IgD-negative memory B cell (primary cell): Measurements from ENCODE around the gene CLEC16A. TPM values are rescaled to one million over a fixed set of nuclear protein-coding genes. Genes with fewer than 3 reads are reported as not detected.

Experiments used
- H3K27ac Mint-ChIP-seq, 3 donors: one replicate each; pipeline ENCODE4 v1.8.0; 2020 to 2022; ENCODE audit warnings: mild to moderate bottlenecking in 3 of 3, mixed read lengths in 3 of 3, moderate library complexity in 1 of 3
- H3K27me3 Mint-ChIP-seq: one replicate; pipeline ENCODE4 v1.8.0; 2021; ENCODE audit warnings: mixed read lengths
- H3K36me3 Mint-ChIP-seq: one replicate; pipeline ENCODE4 v1.8.0; 2020; ENCODE audit warnings: mild to moderate bottlenecking, mixed read lengths
- H3K4me1 Mint-ChIP-seq, 3 donors: one replicate each; pipeline ENCODE4 v1.8.0; 2020 to 2022; ENCODE audit warnings: mixed read lengths in 3 of 3, mild to moderate bottlenecking in 1 of 3
- H3K4me3 Mint-ChIP-seq, 4 donors: one replicate each; pipeline ENCODE4 v1.8.0; 2020 to 2022; ENCODE audit warnings: mild to moderate bottlenecking in 4 of 4, mixed read lengths in 4 of 4, moderate library complexity in 3 of 4
- H3K9me3 Mint-ChIP-seq, 3 donors: one replicate each; pipeline ENCODE4 v1.8.0; 2020 to 2021; ENCODE audit warnings: mixed read lengths in 3 of 3, mild to moderate bottlenecking in 1 of 3
- polyA plus RNA-seq: library from polyadenylated mRNA; unstranded; fragments of 300-500 nt; fragmentation: Illumina TruSeq; gene quantifications from one replicate; pipeline ENCODE4 v1.2.3, GENCODE V29; 2021

CLEC16A gene
- polyA plus RNA-seq, 1 donor from 2014 or later: 21.1 TPM

GRCh38 chr16:11087691-11088073, 143.3 kb downstream of the CLEC16A start:
- Mint-ChIP-seq H3K4me1 (peaks cover 5 to 6% (median 5%) of the 10 kb centered on the region in 3 donors), H3K36me3 (peaks cover 1% of the 10 kb centered on the region), H3K27me3 (no peaks in the 10 kb centered on the region), H3K9me3 (no peaks in the 10 kb centered on the region), H3K4me3 (no peak overlapping the region), H3K27ac (peak overlapping the region in 2 of 3 donors; percentile 35 to 78)

GRCh38 chr16:11088074-11088730, 143.8 kb downstream of the CLEC16A start:
- Mint-ChIP-seq H3K27ac (peak overlapping the region; percentile 32 to 78 (median 35)), H3K9me3 (no peaks in the 10 kb centered on the region), H3K27me3 (no peaks in the 10 kb centered on the region), H3K4me3 (no peak overlapping the region), H3K36me3 (peaks cover 1% of the 10 kb centered on the region), H3K4me1 (peaks cover 6 to 8% (median 6%) of the 10 kb centered on the region in 3 donors)

GRCh38 chr16:11088831-11089230, 144.5 kb downstream of the CLEC16A start:
- H3K27ac Mint-ChIP-seq: peak overlapping the region in 1 of 3 donors; percentile 32
- peaks cover 12 to 14% (median 13%) of the 10 kb centered on the region in 3 donors for H3K4me1 Mint-ChIP-seq
- peaks cover 1% of the 10 kb centered on the region for H3K36me3 Mint-ChIP-seq
- H3K27me3 Mint-ChIP-seq: no peaks in the 10 kb centered on the region
- no peaks in the 10 kb centered on the region for H3K9me3 Mint-ChIP-seq
- peak overlapping the region in 1 of 4 donors; percentile 45 for H3K4me3 Mint-ChIP-seq

GRCh38 chr16:11089504-11090124, 145.2 kb downstream of the CLEC16A start:
- Mint-ChIP-seq H3K4me1 (peaks cover 19 to 21% (median 20%) of the 10 kb centered on the region in 3 donors), H3K27ac (peak overlapping the region in 2 of 3 donors; percentile 59 to 80), H3K4me3 (peak overlapping the region in 1 of 4 donors; percentile 12)

GRCh38 chr16:11090232-11090631, 145.9 kb downstream of the CLEC16A start:
- H3K9me3 Mint-ChIP-seq: no peaks in the 10 kb centered on the region
- H3K4me3 Mint-ChIP-seq: no peak overlapping the region
- peaks cover 25 to 26% (median 26%) of the 10 kb centered on the region in 3 donors for H3K4me1 Mint-ChIP-seq
- no peak overlapping the region for H3K27ac Mint-ChIP-seq
- no peaks in the 10 kb centered on the region for H3K27me3 Mint-ChIP-seq
- peaks cover 4% of the 10 kb centered on the region for H3K36me3 Mint-ChIP-seq

More at GRCh38 chr16:11089504-11090124, 145.2 kb downstream of the CLEC16A start:
- H3K27me3 Mint-ChIP-seq: no peaks in the 10 kb centered on the region
- peaks cover 3% of the 10 kb centered on the region for H3K36me3 Mint-ChIP-seq
- H3K9me3 Mint-ChIP-seq: no peaks in the 10 kb centered on the region

GRCh38 chr16:11091021-11091785, 146.8 kb downstream of the CLEC16A start:
- Mint-ChIP-seq H3K4me3 (no peak overlapping the region), H3K27me3 (no peaks in the 10 kb centered on the region), H3K36me3 (peaks cover 5% of the 10 kb centered on the region), H3K4me1 (peaks cover 24 to 26% (median 26%) of the 10 kb centered on the region in 3 donors), H3K9me3 (no peaks in the 10 kb centered on the region), H3K27ac (no peak overlapping the region)

GRCh38 chr16:11092788-11093571, 148.6 kb downstream of the CLEC16A start:
- H3K4me1 Mint-ChIP-seq: peaks cover 24 to 26% (median 25%) of the 10 kb centered on the region in 3 donors
- peak overlapping the region in 2 of 3 donors; percentile 6 to 93 for H3K27ac Mint-ChIP-seq

GRCh38 chr16:11093572-11094074, 149.3 kb downstream of the CLEC16A start:
- H3K9me3 Mint-ChIP-seq: no peaks in the 10 kb centered on the region
- H3K27ac Mint-ChIP-seq: peak overlapping the region; percentile 54 to 93 (median 75)
- H3K4me1 Mint-ChIP-seq: peaks cover 24 to 26% (median 25%) of the 10 kb centered on the region in 3 donors
- H3K27me3 Mint-ChIP-seq: no peaks in the 10 kb centered on the region
- H3K4me3 Mint-ChIP-seq: peak overlapping the region in 3 of 4 donors; percentile 12 to 90 (median 25)
- H3K36me3 Mint-ChIP-seq: peaks cover 8% of the 10 kb centered on the region

More at GRCh38 chr16:11092788-11093571, 148.6 kb downstream of the CLEC16A start:
- Mint-ChIP-seq H3K9me3 (no peaks in the 10 kb centered on the region), H3K27me3 (no peaks in the 10 kb centered on the region), H3K4me3 (peak overlapping the region in 2 of 4 donors; percentile 12 to 25), H3K36me3 (peaks cover 8% of the 10 kb centered on the region)

GRCh38 chr16:11094075-11094856, 149.9 kb downstream of the CLEC16A start:
- peaks cover 9% of the 10 kb centered on the region for H3K36me3 Mint-ChIP-seq
- H3K4me1 Mint-ChIP-seq: peaks cover 24 to 27% (median 25%) of the 10 kb centered on the region in 3 donors
- H3K4me3 Mint-ChIP-seq: peak overlapping the region in 2 of 4 donors; percentile 71 to 90
- H3K27ac Mint-ChIP-seq: peak overlapping the region; percentile 54 to 93 (median 86)
- H3K9me3 Mint-ChIP-seq: no peaks in the 10 kb centered on the region
- H3K27me3 Mint-ChIP-seq: no peaks in the 10 kb centered on the region

GRCh38 chr16:11094857-11095565, 150.6 kb downstream of the CLEC16A start:
- Mint-ChIP-seq H3K27me3 (no peaks in the 10 kb centered on the region), H3K36me3 (peaks cover 9% of the 10 kb centered on the region), H3K4me1 (peaks cover 25 to 31% (median 30%) of the 10 kb centered on the region in 3 donors), H3K27ac (peak overlapping the region; percentile 54 to 86 (median 78)), H3K9me3 (no peaks in the 10 kb centered on the region), H3K4me3 (peak overlapping the region in 2 of 4 donors; percentile 71 to 75)

- Mint-ChIP-seq H3K27me3 (no peaks in the 10 kb centered on the region), H3K36me3 (peaks cover 10% of the 10 kb centered on the region), H3K4me1 (peaks cover 25 to 35% (median 35%) of the 10 kb centered on the region in 3 donors), H3K4me3 (no peak overlapping the region), H3K9me3 (no peaks in the 10 kb centered on the region), H3K27ac (no peak overlapping the region)
These were observed 151.6 kb downstream of the CLEC16A start for GRCh38 chr16:11095935-11096334.

- peak overlapping the region in 1 of 4 donors; percentile 52 for H3K4me3 Mint-ChIP-seq
- H3K36me3 Mint-ChIP-seq: peaks cover 9% of the 10 kb centered on the region
- H3K27me3 Mint-ChIP-seq: no peaks in the 10 kb centered on the region
- H3K9me3 Mint-ChIP-seq: no peaks in the 10 kb centered on the region
- H3K27ac Mint-ChIP-seq: no peak overlapping the region
- H3K4me1 Mint-ChIP-seq: peaks cover 26 to 39% (median 39%) of the 10 kb centered on the region in 3 donors
These were observed 152.9 kb downstream of the CLEC16A start for GRCh38 chr16:11097094-11097786.
